PC-9 (cell line): ENCODE results near the gene PAX4. TPM values are rescaled to one million over a fixed set of nuclear protein-coding genes. Genes with fewer than 3 reads are reported as not detected.

ENCODE experiments used
- BruUV-seq: library from RNA; stranded (reverse); fragments of 400-500 nt; replicated peaks from 2 replicates; lab custom pipeline; 2021; lab: Mats Ljungman, UMichigan
- CTCF ChIA-PET: fragments of 300-600 bp; sonication (Branson Sonifier 250); formaldehyde crosslinking; loops from one replicate; lab custom pipeline; 2022; ENCODE audit warnings: antibody characterized with exemption; lab: Charles Lee
- POLR2A ChIA-PET: fragments of 300-600 bp; sonication (Branson Sonifier 250); formaldehyde crosslinking; loops from one replicate; lab custom pipeline; 2022; ENCODE audit warnings: antibody characterized with exemption; ENCODE audit not compliant: unreplicated experiment; lab: Charles Lee
- DNase-seq, 2 experiments: peaks; one replicate each; pipeline versions ENCODE4 v3.0.0 to v3.0.0-alpha.2; 2015 to 2022; ENCODE audit warnings: mixed read lengths in 1 of 2
- H2AFZ ChIP-seq: fragments of 200-600 bp; sonication (generic); 2 replicates; pipeline ENCODE4 v1.8.1; 2017; ENCODE audit warnings: antibody characterized with exemption
- H3F3A ChIP-seq: fragments of 200-600 bp; sonication (generic); 2 replicates; pipeline ENCODE4 v1.8.1; 2017; ENCODE audit warnings: antibody characterized with exemption, mild to moderate bottlenecking, low read depth; ENCODE audit not compliant: insufficient read depth
- H3K27ac ChIP-seq: fragments of 200-600 bp; sonication (generic); 2 replicates; pipeline ENCODE4 v1.6.1; 2016; ENCODE audit warnings: mixed run types
- H3K27me3 ChIP-seq: fragments of 200-600 bp; sonication (generic); 2 replicates; pipeline ENCODE4 v1.6.1; 2016; ENCODE audit warnings: low read depth, mixed run types; ENCODE audit not compliant: insufficient read depth
- H3K36me3 ChIP-seq: fragments of 200-600 bp; sonication (generic); 2 replicates; pipeline ENCODE4 v1.6.1; 2016; ENCODE audit warnings: low read depth, mixed run types
- H3K4me1 ChIP-seq: fragments of 200-600 bp; sonication (generic); replicated peaks from 2 replicates; pipeline ENCODE4 v1.6.1; 2016; ENCODE audit warnings: mixed run types; ENCODE audit not compliant: insufficient read depth
- H3K4me2 ChIP-seq: fragments of 200-600 bp; sonication (generic); 2 replicates; pipeline ENCODE4 v1.6.1; 2017; ENCODE audit warnings: mixed run types
- H3K4me3 ChIP-seq: fragments of 200-600 bp; sonication (generic); 2 replicates; pipeline ENCODE4 v1.6.1; 2016; ENCODE audit warnings: mixed run types
- H3K79me2 ChIP-seq: fragments of 200-600 bp; sonication (generic); 2 replicates; pipeline ENCODE4 v1.6.1; 2017; ENCODE audit warnings: low read depth, mixed run types
- H3K9me2 ChIP-seq: fragments of 200-600 bp; sonication (generic); 2 replicates; pipeline ENCODE4 v1.8.1; 2017; ENCODE audit warnings: mild to moderate bottlenecking; ENCODE audit not compliant: insufficient read depth
- H3K9me3 ChIP-seq: fragments of 200-600 bp; sonication (generic); 2 replicates; pipeline ENCODE4 v1.8.1; 2016; ENCODE audit warnings: low read depth; ENCODE audit not compliant: insufficient read depth
- H4K20me1 ChIP-seq: fragments of 200-600 bp; sonication (generic); 2 replicates; pipeline ENCODE4 v1.8.1; 2017; ENCODE audit not compliant: insufficient read depth
- CTCF ChIP-seq: fragments of 200-600 bp; sonication (generic); conservative IDR thresholded peaks from 2 replicates; pipeline ENCODE4 v1.6.1; 2017; ENCODE audit warnings: mixed run types, antibody characterized with exemption, mild to moderate bottlenecking, moderate library complexity
- EZH2 ChIP-seq: fragments of 200-600 bp; sonication (generic); IDR thresholded peaks from 2 replicates; pipeline ENCODE4 v1.8.0; 2017; ENCODE audit warnings: antibody characterized with exemption, low read depth
- intact Hi-C: fragments of 100-400 bp; cut with micrococcal nuclease; formaldehyde crosslinking; loops from one replicate; pipeline ENCODE4 v1.10.0; 2022; ENCODE audit not compliant: unreplicated experiment
- total RNA-seq: library from RNA; stranded (reverse); gene quantifications from 2 replicates; pipeline ENCODE4 v1.2.3, GENCODE V29; 2021

PAX4 gene
- total RNA-seq, 1 experiment from 2014 or later, result not detected

- Histone ChIP-seq H3F3A (no peaks in the 10 kb centered on the region), H3K9me3 (no peaks in the 10 kb centered on the region), H3K4me2 (no peak overlapping the region), H4K20me1 (no peaks in the 10 kb centered on the region), H3K4me1 (no peaks in the 10 kb centered on the region), H3K27me3 (no peaks in the 10 kb centered on the region), H2AFZ (peak overlapping the region; percentile 66; the same call in 1 of the 2 replicates), H3K36me3 (no peaks in the 10 kb centered on the region), H3K4me3 (no peak overlapping the region), H3K79me2 (no peaks in the 10 kb centered on the region), H3K27ac (no peak overlapping the region), H3K9me2 (no peaks in the 10 kb centered on the region)
- no TSS peak for BruUV-seq
- ChIA-PET CTCF (no interaction called here), POLR2A (no interaction called here)
- intact Hi-C loops, result no loop called here
- TF ChIP-seq CTCF (no peak), EZH2 (no peak)
- DNase-seq, result no peak
Measured at GRCh38 chr7:127644484-127644883, 26.5 kb upstream of the PAX4 start.

GRCh38 chr7:127638197-127638596, 20.3 kb upstream of the PAX4 start:
- TF ChIP-seq EZH2, result no peak
- TF ChIP-seq CTCF, result no peak
- no peaks in the 10 kb centered on the region for H4K20me1 ChIP-seq
- H3K27me3 ChIP-seq, result no peaks in the 10 kb centered on the region
- no peak overlapping the region for H3K27ac ChIP-seq
- intact Hi-C loops, result no loop called here
- no peak for DNase-seq
- no peaks in the 10 kb centered on the region for H3K4me1 ChIP-seq
- H3K9me3 ChIP-seq, result no peaks in the 10 kb centered on the region
- ChIA-PET POLR2A (no interaction called here), CTCF (no interaction called here)
- no TSS peak for BruUV-seq
- H2AFZ ChIP-seq, result no peak overlapping the region
- H3K36me3 ChIP-seq, result no peaks in the 10 kb centered on the region
- H3K9me2 ChIP-seq, result no peaks in the 10 kb centered on the region
- H3K4me3 ChIP-seq, result no peak overlapping the region
- no peaks in the 10 kb centered on the region for H3F3A ChIP-seq
- H3K79me2 ChIP-seq, result no peaks in the 10 kb centered on the region
- H3K4me2 ChIP-seq, result no peak overlapping the region

- Histone ChIP-seq H3K4me1 (no peaks in the 10 kb centered on the region), H3K36me3 (no peaks in the 10 kb centered on the region), H4K20me1 (no peaks in the 10 kb centered on the region), H2AFZ (no peak overlapping the region), H3K79me2 (no peaks in the 10 kb centered on the region), H3K27ac (no peak overlapping the region), H3F3A (no peaks in the 10 kb centered on the region), H3K4me3 (no peak overlapping the region), H3K4me2 (no peak overlapping the region), H3K9me2 (no peaks in the 10 kb centered on the region), H3K9me3 (no peaks in the 10 kb centered on the region), H3K27me3 (0 out of 2 replicates have a peak, but pooled peaks cover 4% of the 10 kb centered on the region)
- intact Hi-C loops, result no loop called here
- TF ChIP-seq EZH2 (no peak), CTCF (no peak)
- no TSS peak for BruUV-seq
- CTCF ChIA-PET, result no interaction called here
- DNase-seq, result no peak
- POLR2A ChIA-PET, result no interaction called here
Measured at GRCh38 chr7:127635659-127636285, 17.8 kb upstream of the PAX4 start.
